Airway epithelial cell (primary cell): ENCODE results near the gene LDLRAD1. TPM values are rescaled to one million over a fixed set of nuclear protein-coding genes. Genes with fewer than 3 reads are reported as not detected.

Experiments used
- total RNA-seq: library from RNA; depleted of rRNA; stranded (reverse); fragments of >200 nt; gene quantifications from 2 replicates; pipeline ENCODE4 v1.2.3, GENCODE V29; 2015

Gene LDLRAD1, protein sequence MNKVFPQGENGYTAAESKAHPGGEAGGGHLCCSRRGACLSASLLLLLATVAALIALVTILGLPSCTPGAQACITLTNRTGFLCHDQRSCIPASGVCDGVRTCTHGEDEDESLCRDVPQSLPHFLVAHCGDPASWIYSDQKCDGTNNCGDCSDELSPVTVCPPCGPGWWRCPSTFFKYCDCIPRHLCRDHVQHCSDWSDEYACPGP
- 0.35 and 0.42 TPM in 2 replicates for total RNA-seq

DNA sequence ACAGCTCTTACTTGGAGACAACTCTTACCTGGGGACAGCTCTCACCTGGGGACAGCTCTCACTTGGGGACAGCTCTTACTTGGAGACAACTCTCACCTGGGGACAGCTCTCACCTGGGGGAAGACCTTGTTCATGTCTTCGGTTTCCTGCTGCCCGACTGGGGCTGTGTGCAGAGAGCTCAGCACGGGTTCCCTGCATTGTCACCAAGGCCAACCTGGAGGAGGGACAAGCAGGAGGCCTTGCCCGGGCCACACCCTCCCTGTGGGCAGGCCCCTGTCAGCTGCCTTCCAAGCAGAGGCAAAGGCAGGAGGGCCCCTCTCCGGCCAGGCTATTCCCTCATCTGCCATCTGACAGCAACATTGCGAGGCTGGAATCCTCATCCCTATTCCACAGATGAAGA is at the start of gene LDLRAD1:
TSS of gene LDLRAD1 (minus strand) at position 208 of the 400 bp plus-strand sequence. CDS start at position 134, 74 bp downstream.

DNA sequence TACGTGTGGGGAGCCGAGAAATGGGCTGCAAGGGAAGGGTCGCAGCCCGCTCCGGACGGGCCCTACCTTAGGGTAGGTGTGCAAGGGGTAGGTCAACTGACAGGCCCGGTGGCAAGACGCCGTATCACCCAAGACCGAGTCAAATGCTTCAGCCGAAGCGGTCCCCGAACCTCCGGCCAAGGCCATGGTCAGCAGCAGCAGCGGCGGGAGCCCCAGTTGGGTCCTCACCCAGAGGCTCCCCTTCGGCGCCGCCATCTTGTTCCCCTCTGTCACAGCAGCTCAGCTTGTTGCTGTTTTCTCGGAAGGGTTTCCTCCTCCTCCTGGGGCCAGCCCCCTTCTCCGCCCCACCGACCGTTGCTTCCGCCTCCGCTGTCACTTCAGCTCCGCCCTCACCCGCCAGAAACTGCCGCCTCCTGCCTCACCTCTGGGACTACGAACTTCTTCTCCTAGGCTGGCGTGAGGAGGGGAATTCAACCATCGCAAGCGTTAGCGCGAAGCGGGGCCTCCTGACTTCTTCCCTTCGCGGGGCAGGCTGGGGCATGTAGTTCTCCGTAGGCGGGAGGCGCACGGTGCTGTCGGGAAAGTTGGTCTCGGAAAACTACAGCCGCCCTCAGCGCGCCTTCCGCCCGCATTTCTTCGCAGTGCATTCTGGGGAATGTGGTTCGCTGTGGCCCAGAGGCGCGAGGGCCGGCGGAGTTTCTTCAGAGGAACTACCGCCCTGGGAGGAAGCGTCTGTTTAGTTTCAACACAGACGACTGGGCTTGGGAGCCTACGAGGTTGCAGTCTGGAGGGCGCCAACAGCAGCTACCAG is 35.2 kb upstream of the LDLRAD1 start, which contains the start of the genes TCEANC2 and TMEM59:
TSS of gene TCEANC2 (plus strand) at position 675 of the 811 bp plus-strand sequence. CDS start 815 bp downstream, outside the sequence.
TSS of gene TMEM59 (minus strand) at position 271 of the 811 bp plus-strand sequence. CDS start at position 255, 16 bp downstream.

Other genes starting within 250 kb of the LDLRAD1 start
- 20.8 and 35.3 TPM in 2 replicates for gene NDC1, start 179.9 kb downstream of the LDLRAD1 start, total RNA-seq
- 20.9 and 22.1 TPM in 2 replicates for gene YIPF1, start 128.4 kb downstream of the LDLRAD1 start, total RNA-seq
- 0.35 TPM in 1 of 2 replicates, not detected in the other for gene DIO1, start 124.0 kb downstream of the LDLRAD1 start, total RNA-seq
- gene IFT25, start 72.5 kb downstream of the LDLRAD1 start, total RNA-seq = 23.1 and 24.7 TPM in 2 replicates
- gene LRRC42, start 71.8 kb downstream of the LDLRAD1 start, total RNA-seq = 41.1 and 41.4 TPM in 2 replicates
- 141 TPM in 2 replicates for gene TMEM59, start 35.0 kb upstream of the LDLRAD1 start, total RNA-seq
- gene TCEANC2, start 35.4 kb upstream of the LDLRAD1 start, total RNA-seq = 2.0 and 2.3 TPM in 2 replicates
- not detected in 2 replicates for gene CDCP2, start 134.8 kb upstream of the LDLRAD1 start, total RNA-seq
- 0.60 and 3.0 TPM in 2 replicates for gene CYB5RL, start 181.8 kb upstream of the LDLRAD1 start, total RNA-seq
- 121 and 145 TPM in 2 replicates for gene MRPL37, start 182.0 kb upstream of the LDLRAD1 start, total RNA-seq